HepG2 (cell line): ENCODE measurements around the gene ARHGAP26. TPM values are rescaled to one million over a fixed set of nuclear protein-coding genes. Genes with fewer than 3 reads are reported as not detected.

Source experiments
- FOXP1 ChIP-seq, 2 experiments: fragments of 450-650 bp in 1 of 2; IDR thresholded peaks; 2 replicates each; pipeline ENCODE4 v1.6.1; 2017 to 2018; ENCODE audit warnings: antibody characterized with exemption in 1 of 2
- HNRNPK ChIP-seq: fragments of 200-400 bp; formaldehyde crosslinking; IDR thresholded peaks from 2 replicates; pipeline ENCODE4 v1.6.1; 2018; ENCODE audit warnings: low read length, low read depth, moderate library complexity, mild to moderate bottlenecking; ENCODE audit not compliant: poor library complexity, severe bottlenecking
- JUN ChIP-seq: sonication (generic); formaldehyde crosslinking; IDR thresholded peaks from 2 replicates; pipeline ENCODE4 v1.4.0; 2020; ENCODE audit warnings: mild to moderate bottlenecking, missing genetic modification reagents
- MXD1 ChIP-seq: sonication (generic); formaldehyde crosslinking; IDR thresholded peaks from 2 replicates; pipeline ENCODE4 v1.4.0; 2020; ENCODE audit warnings: mild to moderate bottlenecking, missing genetic modification reagents
- PCBP1 ChIP-seq: fragments of 200-400 bp; formaldehyde crosslinking; IDR thresholded peaks from 2 replicates; pipeline ENCODE4 v1.6.1; 2017; ENCODE audit warnings: mild to moderate bottlenecking, low read depth, low read length, borderline replicate concordance
- TEF ChIP-seq: sonication (generic); formaldehyde crosslinking; IDR thresholded peaks from 2 replicates; pipeline ENCODE4 v1.5.0; 2020; ENCODE audit warnings: missing genetic modification reagents
- YEATS2 ChIP-seq: sonication (generic); formaldehyde crosslinking; IDR thresholded peaks from 2 replicates; pipeline ENCODE4 v1.4.0; 2020; ENCODE audit warnings: missing genetic modification reagents, borderline replicate concordance
- YEATS4 ChIP-seq: sonication (generic); formaldehyde crosslinking; IDR thresholded peaks from 2 replicates; pipeline ENCODE4 v1.4.0; 2020; ENCODE audit warnings: missing genetic modification reagents, borderline replicate concordance
- ZNF12 ChIP-seq: sonication (generic); formaldehyde crosslinking; IDR thresholded peaks from 2 replicates; pipeline ENCODE4 v1.5.0; 2020; ENCODE audit warnings: missing genetic modification reagents
- ZNF260 ChIP-seq: sonication (generic); formaldehyde crosslinking; IDR thresholded peaks from 2 replicates; pipeline ENCODE4 v1.4.0; 2020; ENCODE audit warnings: missing genetic modification reagents, low read depth, mild to moderate bottlenecking, borderline replicate concordance
- ZNF616 ChIP-seq: sonication (generic); formaldehyde crosslinking; IDR thresholded peaks from 2 replicates; pipeline ENCODE4 v1.5.0; 2020; ENCODE audit warnings: low read depth, mild to moderate bottlenecking, missing genetic modification reagents
- polyA plus RNA-seq, 8 experiments: library from polyadenylated mRNA; depleted of rRNA in 3 of 8; stranded (reverse) in 7 of 8; unstranded in 1 of 8; fragments of >200 nt; fragmentation: Illumina TruSeq in 4 of 8; extraction: Trizol in 4 of 8; gene quantifications; 2 replicates each; pipeline versions ENCODE4 v1.2.1 to v1.2.3, GENCODE V29; 2011 to 2016; ENCODE audit warnings: low read depth in 4 of 8, missing spikeins in 1 of 8, mixed read lengths in 1 of 8; ENCODE audit not compliant: insufficient read depth in 1 of 8
- total RNA-seq, 5 experiments: library from RNA; depleted of rRNA; stranded (reverse); fragments of >200 nt; fragmentation: Illumina TruSeq; extraction: Trizol; gene quantifications; 2 replicates each; pipeline ENCODE4 v1.2.3, GENCODE V29; 2016; ENCODE audit warnings: low read depth in 1 of 5
- TF ChIP-seq, protein P1 (sequence below): sonication (generic); formaldehyde crosslinking; IDR thresholded peaks from 2 replicates; pipeline ENCODE4 v1.5.0; 2020; ENCODE audit warnings: mild to moderate bottlenecking, missing genetic modification reagents

ARHGAP26 gene
- total and polyA plus RNA-seq, 2 of the 13 experiments (the other 11 are each of a cell fraction or from before 2014, with no cell fraction given): 9.6 to 18.2 TPM

DNA sequence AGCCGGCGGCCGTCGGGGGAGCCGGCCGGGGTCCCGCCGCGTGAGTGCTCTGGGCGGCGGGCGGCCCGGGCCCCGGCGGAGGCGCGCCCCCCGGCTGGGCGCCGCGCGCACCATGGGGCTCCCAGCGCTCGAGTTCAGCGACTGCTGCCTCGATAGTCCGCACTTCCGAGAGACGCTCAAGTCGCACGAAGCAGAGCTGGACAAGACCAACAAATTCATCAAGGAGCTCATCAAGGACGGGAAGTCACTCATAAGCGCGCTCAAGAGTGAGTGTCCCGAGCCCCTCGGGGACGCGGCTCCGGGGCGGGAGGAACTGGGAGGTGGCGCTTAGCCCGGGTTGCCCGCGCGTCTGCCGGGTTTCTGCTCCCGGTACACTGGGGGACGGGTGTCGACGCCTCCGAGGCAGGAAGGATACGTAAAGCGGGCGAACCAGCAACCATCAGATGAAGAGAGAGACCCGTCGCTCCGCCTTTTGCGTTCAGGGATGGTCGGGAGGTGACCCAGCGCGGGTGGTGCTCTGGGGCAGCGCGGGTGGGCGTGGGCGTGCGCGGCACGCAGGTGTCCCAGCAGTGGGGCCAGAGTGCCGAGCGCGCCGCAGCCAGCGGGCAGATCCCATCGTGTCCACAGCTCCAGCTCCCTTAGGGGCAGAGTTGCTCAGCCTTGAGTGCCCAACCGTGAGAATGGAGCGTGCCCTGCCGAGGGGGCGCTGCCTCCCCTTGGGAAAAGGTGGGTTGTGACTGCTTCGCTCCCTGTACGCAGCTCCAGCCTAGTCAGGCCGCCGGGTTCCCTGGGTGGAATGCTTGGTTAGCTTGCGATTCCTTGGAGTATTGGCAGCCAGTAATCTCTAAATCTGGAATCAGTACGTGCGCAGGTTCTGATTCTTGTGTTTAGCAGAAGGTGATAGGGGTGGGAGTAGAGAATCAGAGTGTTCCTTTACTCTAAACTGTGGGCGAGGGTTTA lies 753 bp downstream of the ARHGAP26 start (continued):
- TF ChIP-seq TEF (CRISPR knock-in tag) (no peak), FOXP1 (IDR thresholded peaks at IDR 0.05) (no peak), FOXP1 (CRISPR knock-in tag; IDR thresholded peaks at IDR 0.05) (no peak), HNRNPK (no peak), PCBP1 (no peak), YEATS4 (CRISPR knock-in tag) (no peak), ZNF12 (CRISPR knock-in tag) (no peak), ZNF260 (no peak), ZNF616 (CRISPR knock-in tag) (peak; percentile 59; the same call in 1 of the 2 replicates), JUN (no peak), MXD1 (CRISPR knock-in tag) (peak; percentile 44; the same call in 1 of the 2 replicates), YEATS2 (CRISPR knock-in tag) (peak; percentile 52; the same call in 1 of the 2 replicates)
- TF ChIP-seq, protein P1, sequence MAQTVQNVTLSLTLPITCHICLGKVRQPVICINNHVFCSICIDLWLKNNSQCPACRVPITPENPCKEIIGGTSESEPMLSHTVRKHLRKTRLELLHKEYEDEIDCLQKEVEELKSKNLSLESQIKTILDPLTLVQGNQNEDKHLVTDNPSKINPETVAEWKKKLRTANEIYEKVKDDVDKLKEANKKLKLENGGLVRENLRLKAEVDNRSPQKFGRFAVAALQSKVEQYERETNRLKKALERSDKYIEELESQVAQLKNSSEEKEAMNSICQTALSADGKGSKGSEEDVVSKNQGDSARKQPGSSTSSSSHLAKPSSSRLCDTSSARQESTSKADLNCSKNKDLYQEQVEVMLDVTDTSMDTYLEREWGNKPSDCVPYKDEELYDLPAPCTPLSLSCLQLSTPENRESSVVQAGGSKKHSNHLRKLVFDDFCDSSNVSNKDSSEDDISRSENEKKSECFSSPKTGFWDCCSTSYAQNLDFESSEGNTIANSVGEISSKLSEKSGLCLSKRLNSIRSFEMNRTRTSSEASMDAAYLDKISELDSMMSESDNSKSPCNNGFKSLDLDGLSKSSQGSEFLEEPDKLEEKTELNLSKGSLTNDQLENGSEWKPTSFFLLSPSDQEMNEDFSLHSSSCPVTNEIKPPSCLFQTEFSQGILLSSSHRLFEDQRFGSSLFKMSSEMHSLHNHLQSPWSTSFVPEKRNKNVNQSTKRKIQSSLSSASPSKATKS (CRISPR knock-in tag): no peak
